ENCODE data around the gene GPM6B.

DNA sequence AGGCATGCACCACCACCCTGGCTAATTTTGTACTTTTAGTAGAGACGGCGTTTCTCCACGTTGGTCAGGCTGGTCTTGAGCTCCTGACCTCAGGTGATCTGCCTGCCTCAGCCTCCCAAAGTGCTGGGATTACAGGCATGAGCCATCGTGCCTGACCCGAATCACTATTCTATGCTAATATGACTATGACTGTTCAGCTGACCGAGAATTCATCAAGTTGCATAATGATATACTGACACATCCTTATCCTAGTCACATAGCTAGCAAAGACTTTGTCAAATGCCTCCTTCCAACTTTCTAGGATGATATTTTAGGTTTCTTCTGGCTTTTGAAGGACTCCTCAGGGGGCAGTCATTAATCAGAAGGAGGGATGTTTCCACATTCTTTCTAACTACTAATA, 4.8 kb upstream of the GPM6B start:
- TF ChIP-seq, protein P1, sequence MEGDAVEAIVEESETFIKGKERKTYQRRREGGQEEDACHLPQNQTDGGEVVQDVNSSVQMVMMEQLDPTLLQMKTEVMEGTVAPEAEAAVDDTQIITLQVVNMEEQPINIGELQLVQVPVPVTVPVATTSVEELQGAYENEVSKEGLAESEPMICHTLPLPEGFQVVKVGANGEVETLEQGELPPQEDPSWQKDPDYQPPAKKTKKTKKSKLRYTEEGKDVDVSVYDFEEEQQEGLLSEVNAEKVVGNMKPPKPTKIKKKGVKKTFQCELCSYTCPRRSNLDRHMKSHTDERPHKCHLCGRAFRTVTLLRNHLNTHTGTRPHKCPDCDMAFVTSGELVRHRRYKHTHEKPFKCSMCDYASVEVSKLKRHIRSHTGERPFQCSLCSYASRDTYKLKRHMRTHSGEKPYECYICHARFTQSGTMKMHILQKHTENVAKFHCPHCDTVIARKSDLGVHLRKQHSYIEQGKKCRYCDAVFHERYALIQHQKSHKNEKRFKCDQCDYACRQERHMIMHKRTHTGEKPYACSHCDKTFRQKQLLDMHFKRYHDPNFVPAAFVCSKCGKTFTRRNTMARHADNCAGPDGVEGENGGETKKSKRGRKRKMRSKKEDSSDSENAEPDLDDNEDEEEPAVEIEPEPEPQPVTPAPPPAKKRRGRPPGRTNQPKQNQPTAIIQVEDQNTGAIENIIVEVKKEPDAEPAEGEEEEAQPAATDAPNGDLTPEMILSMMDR (IDR thresholded peaks at IDR 0.05; ENCODE audit: low read depth, low read length): no peak
- no peak for TF ChIP-seq POLR2A (IDR thresholded peaks at IDR 0.05; ENCODE audit: extremely low read depth, insufficient read length)

All from NB4 (cell line).